Suprapubic skin (tissue), 4 donors: Measurements from ENCODE around the gene ERGIC3. TPM values are rescaled to one million over a fixed set of nuclear protein-coding genes. Genes with fewer than 3 reads are reported as not detected.
"Not testable (repeated sequence)": the region's sequence is repeated elsewhere in the genome, so short reads cannot be mapped to it uniquely, and the experiment has no call there.

Experiments used
- DNase-seq, 2 donors: peaks; one replicate each; pipeline ENCODE4 v3.0.0-alpha.2; 2019; ENCODE audit warnings: low spot score in 2 of 2
- H3K27ac ChIP-seq: fragments of 200-600 bp; sonication (generic); one replicate; pipeline ENCODE4 v1.5.1; 2019
- H3K27me3 ChIP-seq: fragments of 200-600 bp; sonication (generic); one replicate; pipeline ENCODE4 v1.5.1; 2019
- H3K36me3 ChIP-seq: fragments of 200-600 bp; sonication (generic); one replicate; pipeline ENCODE4 v1.5.1; 2019
- H3K4me1 ChIP-seq: fragments of 200-600 bp; sonication (generic); one replicate; pipeline ENCODE4 v1.5.1; 2019
- H3K4me3 ChIP-seq: fragments of 200-600 bp; sonication (generic); one replicate; pipeline ENCODE4 v1.5.1; 2019; ENCODE audit warnings: mild to moderate bottlenecking
- H3K9me3 ChIP-seq: fragments of 200-600 bp; sonication (generic); one replicate; pipeline ENCODE4 v1.5.1; 2019
- EP300 ChIP-seq: sonication (generic); formaldehyde crosslinking; IDR thresholded peaks from one replicate; pipeline ENCODE4 v1.6.1; 2017; ENCODE audit warnings: antibody characterized with exemption
- POLR2A ChIP-seq, 2 donors: fragments of 450-650 bp; IDR thresholded peaks; one replicate each; pipeline ENCODE4 v1.6.1; 2017; ENCODE audit warnings: antibody characterized with exemption in 2 of 2, mild to moderate bottlenecking in 2 of 2, moderate library complexity in 2 of 2
- POLR2AphosphoS5 ChIP-seq, 3 donors: sonication (generic); formaldehyde crosslinking; IDR thresholded peaks; one replicate each; pipeline ENCODE4 v1.6.1; 2017; ENCODE audit warnings: antibody characterized with exemption in 3 of 3
- WGBS: methylation state at CpG from one replicate; pipeline ENCODE4 v1.1.5; 2018; 5-methylcytosine and 5-hydroxymethylcytosine counted together
- total RNA-seq, 4 donors: library from RNA; depleted of rRNA; stranded (reverse); fragments of >200 nt; gene quantifications; one replicate each; pipeline ENCODE4 v1.1.0, GENCODE V29; 2016
- TF ChIP-seq, protein P1 (sequence below), 2 donors: fragments of 200-600 bp in 1 of 2; fragments of 450-650 bp in 1 of 2; sonication (generic) in 1 of 2; IDR thresholded peaks; one replicate each; pipeline ENCODE4 v1.5.1; 2016 to 2019; ENCODE audit warnings: antibody characterized with exemption in 2 of 2, mild to moderate bottlenecking in 1 of 2, moderate library complexity in 1 of 2

Gene ERGIC3
- total RNA-seq, 4 donors from 2014 or later: 154 to 256 (median 225) TPM

DNA sequence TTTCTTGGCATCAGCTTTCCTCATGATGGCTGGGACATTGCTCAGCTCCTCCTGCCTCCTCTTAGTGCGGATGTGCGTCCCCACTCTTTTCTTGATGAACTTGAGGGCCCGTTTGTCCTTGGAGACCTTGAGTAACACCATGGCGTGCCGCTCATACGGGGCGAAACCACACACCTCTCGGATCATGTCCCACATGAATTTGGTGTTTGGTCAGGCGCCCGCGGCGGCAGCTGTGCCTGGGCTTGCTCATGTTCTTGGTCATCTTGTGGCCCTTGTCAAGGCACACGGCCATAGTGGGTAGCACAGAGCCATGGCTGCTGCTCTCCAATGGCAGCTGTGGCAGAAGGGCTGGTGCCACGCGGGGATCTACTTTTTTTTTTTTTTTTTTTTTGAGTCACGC is 2.6 kb downstream of the ERGIC3 start:
- peaks cover 33% of the 10 kb centered on the region for H3K36me3 ChIP-seq

DNA sequence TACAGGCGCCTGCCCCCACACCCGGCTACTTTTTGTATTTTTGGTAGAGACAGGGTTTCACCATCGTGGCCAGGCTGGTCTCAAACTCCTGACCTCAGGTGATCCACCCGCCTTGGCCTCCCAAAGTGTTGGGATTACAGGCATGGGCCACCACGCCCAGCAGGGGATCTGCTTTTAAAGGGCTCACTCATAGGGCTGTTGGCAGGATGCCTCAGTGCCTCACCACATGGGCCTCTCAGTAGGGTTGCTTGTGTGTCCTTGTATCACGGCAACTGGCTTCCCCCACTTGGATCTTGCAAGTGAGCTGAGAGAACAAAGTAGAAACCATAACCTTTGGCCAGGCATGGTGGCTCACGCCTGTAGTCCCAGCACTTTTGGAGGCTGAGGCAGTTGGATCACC is 3.1 kb downstream of the ERGIC3 start:
- not testable (repeated sequence) for H3K4me3 ChIP-seq, H3K9me3 ChIP-seq, DNase-seq, H3K27ac ChIP-seq, H3K27me3 ChIP-seq
- peaks cover 38% of the 10 kb centered on the region for H3K36me3 ChIP-seq
- peaks cover 15% of the 10 kb centered on the region for H3K4me1 ChIP-seq
- 96% methylated on average over 4 of the region's 7 CpGs for WGBS

More for the DNA sequence above, 2.6 kb downstream of the ERGIC3 start:
- Histone ChIP-seq H3K4me3 (no peak overlapping the region), H3K9me3 (no peaks in the 10 kb centered on the region), H3K4me1 (peaks cover 15% of the 10 kb centered on the region), H3K27ac (no peak overlapping the region), H3K27me3 (no peaks in the 10 kb centered on the region)
- no peak for DNase-seq
- TF ChIP-seq EP300 (no peak), POLR2AphosphoS5 (IDR thresholded peaks at IDR 0.05) (no peak), POLR2A (IDR thresholded peaks at IDR 0.05) (no peak)
- TF ChIP-seq, protein P1, sequence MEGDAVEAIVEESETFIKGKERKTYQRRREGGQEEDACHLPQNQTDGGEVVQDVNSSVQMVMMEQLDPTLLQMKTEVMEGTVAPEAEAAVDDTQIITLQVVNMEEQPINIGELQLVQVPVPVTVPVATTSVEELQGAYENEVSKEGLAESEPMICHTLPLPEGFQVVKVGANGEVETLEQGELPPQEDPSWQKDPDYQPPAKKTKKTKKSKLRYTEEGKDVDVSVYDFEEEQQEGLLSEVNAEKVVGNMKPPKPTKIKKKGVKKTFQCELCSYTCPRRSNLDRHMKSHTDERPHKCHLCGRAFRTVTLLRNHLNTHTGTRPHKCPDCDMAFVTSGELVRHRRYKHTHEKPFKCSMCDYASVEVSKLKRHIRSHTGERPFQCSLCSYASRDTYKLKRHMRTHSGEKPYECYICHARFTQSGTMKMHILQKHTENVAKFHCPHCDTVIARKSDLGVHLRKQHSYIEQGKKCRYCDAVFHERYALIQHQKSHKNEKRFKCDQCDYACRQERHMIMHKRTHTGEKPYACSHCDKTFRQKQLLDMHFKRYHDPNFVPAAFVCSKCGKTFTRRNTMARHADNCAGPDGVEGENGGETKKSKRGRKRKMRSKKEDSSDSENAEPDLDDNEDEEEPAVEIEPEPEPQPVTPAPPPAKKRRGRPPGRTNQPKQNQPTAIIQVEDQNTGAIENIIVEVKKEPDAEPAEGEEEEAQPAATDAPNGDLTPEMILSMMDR (IDR thresholded peaks at IDR 0.05): no peak
- WGBS: 86% methylated on average over 14 of the region's 16 CpGs

- H3K36me3 ChIP-seq: peaks cover 50% of the 10 kb centered on the region
- no peaks in the 10 kb centered on the region for H3K9me3 ChIP-seq
- H3K27ac ChIP-seq: no peak overlapping the region
- TF ChIP-seq EP300 (no peak), POLR2A (IDR thresholded peaks at IDR 0.05) (no peak), POLR2AphosphoS5 (IDR thresholded peaks at IDR 0.05) (no peak)
- TF ChIP-seq, protein P1 (IDR thresholded peaks at IDR 0.05): no peak
- H3K4me1 ChIP-seq: peaks cover 14% of the 10 kb centered on the region
- no peak overlapping the region for H3K4me3 ChIP-seq
- WGBS: 79% methylated on average over 1 of the region's 1 CpG
- DNase-seq: no peak
- H3K27me3 ChIP-seq: no peaks in the 10 kb centered on the region
Observed at GRCh38 chr20:35546127-35546526, 4.2 kb downstream of the ERGIC3 start.

- Histone ChIP-seq H3K27me3 (no peaks in the 10 kb centered on the region), H3K4me1 (peaks cover 5% of the 10 kb centered on the region), H3K36me3 (peaks cover 62% of the 10 kb centered on the region), H3K4me3 (no peak overlapping the region), H3K9me3 (no peaks in the 10 kb centered on the region), H3K27ac (no peak overlapping the region)
- TF ChIP-seq, protein P1 (IDR thresholded peaks at IDR 0.05): no peak
- TF ChIP-seq POLR2AphosphoS5 (IDR thresholded peaks at IDR 0.05) (no peak), EP300 (no peak), POLR2A (IDR thresholded peaks at IDR 0.05) (no peak)
- DNase-seq: no peak
- WGBS: 98% methylated on average over 7 of the region's 9 CpGs
Observed at GRCh38 chr20:35547329-35547728, 5.5 kb downstream of the ERGIC3 start.

- H3K4me3 ChIP-seq: no peak overlapping the region
- 76% methylated on average over 4 of the region's 4 CpGs for WGBS
- no peaks in the 10 kb centered on the region for H3K9me3 ChIP-seq
- no peaks in the 10 kb centered on the region for H3K27me3 ChIP-seq
- TF ChIP-seq EP300: no peak
- no peak for TF ChIP-seq POLR2AphosphoS5 (IDR thresholded peaks at IDR 0.05)
- TF ChIP-seq, protein P1 (IDR thresholded peaks at IDR 0.05): no peak
- no peak for TF ChIP-seq POLR2A (IDR thresholded peaks at IDR 0.05)
- H3K27ac ChIP-seq: no peak overlapping the region
- peaks cover 91% of the 10 kb centered on the region for H3K36me3 ChIP-seq
- no peaks in the 10 kb centered on the region for H3K4me1 ChIP-seq
- DNase-seq: no peak
Observed at GRCh38 chr20:35551503-35551902, 9.6 kb downstream of the ERGIC3 start.

DNA sequence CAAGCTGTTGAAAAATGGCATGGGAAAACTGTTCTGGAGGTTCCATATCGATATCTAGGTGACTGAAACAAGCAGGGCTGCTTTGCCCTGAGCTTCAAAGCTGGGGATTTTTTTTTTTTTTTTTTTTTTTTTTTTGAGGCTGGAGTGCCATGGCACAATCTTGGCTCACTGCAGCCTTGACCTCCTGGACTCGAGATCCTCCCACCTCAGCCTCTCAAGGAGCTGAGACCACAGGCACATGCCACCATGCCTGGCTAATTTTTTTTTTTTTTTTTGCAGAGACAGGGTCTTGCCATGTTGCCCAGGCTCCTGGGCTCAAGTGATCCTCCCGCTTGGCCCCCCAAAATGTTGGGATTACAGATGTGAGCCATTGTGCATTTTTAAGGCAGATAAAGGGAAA is 11.0 kb downstream of the ERGIC3 start:
- DNase-seq: no peak
- Histone ChIP-seq H3K4me1 (no peaks in the 10 kb centered on the region), H3K9me3 (no peaks in the 10 kb centered on the region), H3K4me3 (no peak overlapping the region), H3K27me3 (no peaks in the 10 kb centered on the region), H3K36me3 (peaks cover 96% of the 10 kb centered on the region), H3K27ac (no peak overlapping the region)
- 93% methylated on average over 3 of the region's 3 CpGs for WGBS
- TF ChIP-seq POLR2AphosphoS5 (IDR thresholded peaks at IDR 0.05): no peak

- H3K27ac ChIP-seq, H3K4me1 ChIP-seq, H3K4me3 ChIP-seq, H3K9me3 ChIP-seq, DNase-seq, H3K27me3 ChIP-seq: not testable (repeated sequence)
- 80% methylated on average over 4 of the region's 4 CpGs for WGBS
- H3K36me3 ChIP-seq: peaks cover 73% of the 10 kb centered on the region
Observed at GRCh38 chr20:35555461-35555860, 13.6 kb downstream of the ERGIC3 start.
